ENCODE data around the gene TSBP1.

- TF ChIP-seq, protein P1, sequence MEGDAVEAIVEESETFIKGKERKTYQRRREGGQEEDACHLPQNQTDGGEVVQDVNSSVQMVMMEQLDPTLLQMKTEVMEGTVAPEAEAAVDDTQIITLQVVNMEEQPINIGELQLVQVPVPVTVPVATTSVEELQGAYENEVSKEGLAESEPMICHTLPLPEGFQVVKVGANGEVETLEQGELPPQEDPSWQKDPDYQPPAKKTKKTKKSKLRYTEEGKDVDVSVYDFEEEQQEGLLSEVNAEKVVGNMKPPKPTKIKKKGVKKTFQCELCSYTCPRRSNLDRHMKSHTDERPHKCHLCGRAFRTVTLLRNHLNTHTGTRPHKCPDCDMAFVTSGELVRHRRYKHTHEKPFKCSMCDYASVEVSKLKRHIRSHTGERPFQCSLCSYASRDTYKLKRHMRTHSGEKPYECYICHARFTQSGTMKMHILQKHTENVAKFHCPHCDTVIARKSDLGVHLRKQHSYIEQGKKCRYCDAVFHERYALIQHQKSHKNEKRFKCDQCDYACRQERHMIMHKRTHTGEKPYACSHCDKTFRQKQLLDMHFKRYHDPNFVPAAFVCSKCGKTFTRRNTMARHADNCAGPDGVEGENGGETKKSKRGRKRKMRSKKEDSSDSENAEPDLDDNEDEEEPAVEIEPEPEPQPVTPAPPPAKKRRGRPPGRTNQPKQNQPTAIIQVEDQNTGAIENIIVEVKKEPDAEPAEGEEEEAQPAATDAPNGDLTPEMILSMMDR (IDR thresholded peaks at IDR 0.05; ENCODE audit: poor library complexity): no peak
- no peak for TF ChIP-seq EZH2 (IDR thresholded peaks at IDR 0.05; ENCODE audit: borderline replicate concordance)
Measured at GRCh38 chr6:32271429-32271828, 100.3 kb downstream of the TSBP1 start.
